Common myeloid progenitor, CD34-positive (primary cell): ENCODE results near the gene MCM10.
A peak's percentile ranks its signal among the peaks of the same experiment; 100 is the strongest.
"Not testable (repeated sequence)": the region's sequence is repeated elsewhere in the genome, so short reads cannot be mapped to it uniquely, and the experiment has no call there.

Source experiments
- CTCF ChIA-PET: fragments of 350-600 bp; sonication (Branson Sonifier 250); formaldehyde crosslinking; loops from one replicate; lab custom pipeline; 2021; ENCODE audit warnings: antibody characterized with exemption; lab: Charles Lee
- POLR2A ChIA-PET: fragments of 350-600 bp; sonication (Branson Sonifier 250); formaldehyde crosslinking; loops from one replicate; lab custom pipeline; 2021; ENCODE audit warnings: antibody characterized with exemption; lab: Charles Lee
- DNase-seq, 3 donors: peaks; one replicate each; pipeline versions ENCODE4 v3.0.0 to v3.0.0-alpha.2; 2013
- H3K27ac ChIP-seq, 2 experiments: 1 replicate in 1 of 2; 2 replicates in 1 of 2; pipeline ENCODE4 v1.7.0; 2013; ENCODE audit warnings: inconsistent platforms in 2 of 2, low read length in 2 of 2, mild to moderate bottlenecking in 2 of 2, low read depth in 1 of 2, moderate library complexity in 1 of 2; ENCODE audit not compliant: severe bottlenecking in 2 of 2, insufficient read depth in 1 of 2, poor library complexity in 1 of 2
- H3K27me3 ChIP-seq, 5 experiments: replicated peaks in 2 of 5; 1 replicate in 3 of 5; 2 replicates in 2 of 5; pipeline versions ENCODE4 v1.6.1 to v1.7.0; 2013; ENCODE audit warnings: low read length in 4 of 5, mild to moderate bottlenecking in 2 of 5, moderate library complexity in 2 of 5, inconsistent platforms in 1 of 5; ENCODE audit not compliant: insufficient read depth in 5 of 5, control insufficient read depth in 4 of 5
- H3K36me3 ChIP-seq, 4 experiments: 1 replicate in 2 of 4; 2 replicates in 2 of 4; pipeline versions ENCODE4 v1.6.1 to v1.7.0; 2013; ENCODE audit warnings: low read length in 3 of 4, control low read depth in 1 of 4, mild to moderate bottlenecking in 1 of 4; ENCODE audit not compliant: control insufficient read depth in 4 of 4, insufficient read depth in 4 of 4
- H3K4me1 ChIP-seq, 4 experiments: 1 replicate in 3 of 4; 2 replicates in 1 of 4; pipeline versions ENCODE4 v1.6.1 to v1.7.1; 2013; ENCODE audit warnings: low read length in 3 of 4, mild to moderate bottlenecking in 3 of 4, control low read depth in 1 of 4, inconsistent platforms in 1 of 4, moderate library complexity in 1 of 4; ENCODE audit not compliant: control insufficient read depth in 4 of 4, insufficient read depth in 4 of 4; ENCODE audit errors: control extremely low read depth in 1 of 4
- H3K4me3 ChIP-seq, 7 experiments: 1 replicate in 4 of 7; 2 replicates in 3 of 7; pipeline versions ENCODE4 v1.5.1 to v1.7.0; 2013; ENCODE audit warnings: mild to moderate bottlenecking in 7 of 7, low read length in 6 of 7, moderate library complexity in 6 of 7, inconsistent platforms in 2 of 7, low read depth in 2 of 7, control low read depth in 1 of 7; ENCODE audit not compliant: insufficient read depth in 4 of 7, control insufficient read depth in 1 of 7; ENCODE audit errors: extremely low read depth in 1 of 7
- H3K9me3 ChIP-seq, 5 experiments: 1 replicate in 4 of 5; 2 replicates in 1 of 5; pipeline versions ENCODE4 v1.6.1 to v1.7.1; 2013; ENCODE audit warnings: low read length in 4 of 5, mild to moderate bottlenecking in 2 of 5, inconsistent platforms in 1 of 5, low read depth in 1 of 5, moderate library complexity in 1 of 5; ENCODE audit not compliant: control insufficient read depth in 4 of 5, insufficient read depth in 2 of 5; ENCODE audit errors: control extremely low read depth in 1 of 5
- WGBS: methylation state at CpG from one replicate; pipeline ENCODE4 v1.1.5; 2013; ENCODE audit not compliant: insufficient coverage; 5-methylcytosine and 5-hydroxymethylcytosine counted together

Gene MCM10

GRCh38 chr10:13144814-13145213 lies 16.5 kb upstream of the MCM10 start:
- no peaks in the 10 kb centered on the region for H3K4me1 ChIP-seq
- DNase-seq = no peak
- H3K27me3 ChIP-seq = no peaks in the 10 kb centered on the region
- H3K4me3 ChIP-seq = no peak overlapping the region
- H3K9me3 ChIP-seq = peaks cover 0 to 12% (median 2%) of the 10 kb centered on the region in 5 experiments
- ChIA-PET POLR2A (no interaction called here), CTCF (no interaction called here)
- peaks cover 0 to 19% (median 2%) of the 10 kb centered on the region in 4 experiments for H3K36me3 ChIP-seq
- WGBS = 100% methylated on average over 2 of the region's 3 CpGs
- H3K27ac ChIP-seq = no peak overlapping the region

DNA sequence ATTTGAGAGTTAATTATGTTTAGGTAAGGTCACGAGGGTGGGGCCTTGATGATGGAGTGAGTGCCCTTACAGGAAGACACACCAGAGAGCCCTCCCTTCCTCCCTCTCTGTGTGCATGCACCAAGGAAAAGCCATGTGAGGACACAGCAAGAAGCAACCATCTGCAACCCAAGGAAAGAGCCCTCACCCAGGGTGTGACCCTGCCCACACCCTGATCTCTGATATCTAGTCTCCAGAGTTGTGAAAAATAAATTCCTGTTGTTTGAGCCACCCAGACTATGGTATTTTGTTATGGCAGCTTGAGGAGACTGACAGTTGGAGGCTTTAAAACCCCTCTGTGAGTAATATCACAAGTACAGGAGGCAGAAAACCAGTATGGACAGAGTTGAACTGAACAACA lies 15.0 kb upstream of the MCM10 start:
- POLR2A ChIA-PET = no interaction called here
- CTCF ChIA-PET = no interaction called here
- Histone ChIP-seq H3K4me1 (no peaks in the 10 kb centered on the region), H3K4me3 (no peak overlapping the region), H3K27me3 (no peaks in the 10 kb centered on the region), H3K9me3 (peaks cover 0 to 12% (median 2%) of the 10 kb centered on the region in 5 experiments), H3K36me3 (peaks cover 0 to 10% (median 2%) of the 10 kb centered on the region in 4 experiments), H3K27ac (no peak overlapping the region)
- no peak for DNase-seq
- no CpG with 5 or more reads among the region's 1 CpG for WGBS

GRCh38 chr10:13147161-13147560 lies 14.2 kb upstream of the MCM10 start:
- H3K4me1 ChIP-seq = no peaks in the 10 kb centered on the region
- no peaks in the 10 kb centered on the region for H3K27me3 ChIP-seq
- ChIA-PET POLR2A (no interaction called here), CTCF (no interaction called here)
- H3K4me3 ChIP-seq = no peak overlapping the region
- H3K9me3 ChIP-seq = peaks cover 0 to 12% (median 2%) of the 10 kb centered on the region in 5 experiments
- peaks cover 0 to 8% (median 2%) of the 10 kb centered on the region in 4 experiments for H3K36me3 ChIP-seq
- no peak overlapping the region for H3K27ac ChIP-seq
- no peak for DNase-seq

DNA sequence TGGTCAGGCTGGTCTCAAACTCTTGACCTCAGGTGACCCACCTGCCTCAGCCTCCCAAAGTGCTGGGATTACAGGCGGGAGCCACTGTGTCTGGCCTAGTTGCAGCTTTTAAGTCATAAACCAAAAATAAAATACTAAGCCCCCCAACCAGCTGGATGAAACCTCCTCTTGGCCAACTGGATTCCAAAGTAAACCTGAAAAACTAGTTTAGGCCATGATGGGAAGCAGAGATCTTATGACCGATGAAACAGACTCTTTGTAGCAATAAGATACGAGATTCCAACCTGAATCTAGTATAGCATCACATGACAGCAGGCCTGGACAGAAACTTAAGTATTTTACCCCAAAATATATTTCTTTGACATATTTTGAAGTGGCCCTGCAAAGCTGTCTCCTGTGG lies 9.1 kb upstream of the MCM10 start:
- ChIA-PET POLR2A (no interaction called here), CTCF (no interaction called here)
- Histone ChIP-seq H3K27me3 (no peaks in the 10 kb centered on the region), H3K4me1 (no peaks in the 10 kb centered on the region), H3K36me3 (no peaks in the 10 kb centered on the region), H3K27ac (no peak overlapping the region), H3K4me3 (no peak overlapping the region), H3K9me3 (no peaks in the 10 kb centered on the region)
- DNase-seq = no peak
- 94% methylated on average over 2 of the region's 3 CpGs for WGBS

GRCh38 chr10:13155860-13156259 lies 5.5 kb upstream of the MCM10 start:
- CTCF ChIA-PET, H3K27ac ChIP-seq, H3K4me1 ChIP-seq, H3K4me3 ChIP-seq, POLR2A ChIA-PET, H3K36me3 ChIP-seq, H3K9me3 ChIP-seq, DNase-seq, H3K27me3 ChIP-seq: not testable (repeated sequence)
- no CpG with 5 or more reads among the region's 4 CpGs for WGBS

DNA sequence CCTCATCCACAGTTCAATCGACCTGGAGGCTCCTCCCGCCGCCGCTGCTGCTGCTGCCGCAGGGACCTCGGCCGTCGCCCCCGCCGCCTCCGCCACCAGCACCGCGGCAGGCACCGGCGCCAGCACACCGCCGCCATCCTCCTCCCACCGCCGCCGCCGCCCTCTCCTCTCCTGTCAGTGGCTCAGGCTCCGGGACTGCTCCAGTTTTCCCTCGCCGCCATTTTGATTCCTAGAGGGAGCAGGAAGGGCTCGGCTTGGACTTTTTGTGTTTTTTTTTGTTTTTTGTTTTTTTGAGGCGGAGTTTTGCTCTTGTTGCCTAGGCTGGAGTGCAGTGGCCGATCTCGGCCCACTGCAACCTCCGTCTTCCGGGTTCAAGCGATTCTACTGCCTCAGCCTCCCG lies 3.0 kb upstream of the MCM10 start:
- no peaks in the 10 kb centered on the region for H3K9me3 ChIP-seq
- H3K36me3 ChIP-seq = no peaks in the 10 kb centered on the region
- H3K27ac ChIP-seq = no peak overlapping the region
- no peaks in the 10 kb centered on the region for H3K27me3 ChIP-seq
- ChIA-PET CTCF (no interaction called here), POLR2A (interaction anchor here (0.7 kb wide), 1 partner anchor 144 kb away, joined by 3 read pairs; no protein-coding TSS in a partner anchor)
- peak in 2 of 3 donors; percentile 9 to 26 for DNase-seq
- 58% methylated on average over 13 of the region's 32 CpGs for WGBS
- H3K4me1 ChIP-seq = peaks cover 7 to 19% (median 13%) of the 10 kb centered on the region in 4 experiments
- H3K4me3 ChIP-seq = peak overlapping the region in 5 of 7 experiments; percentile 35 to 74 (median 53)

DNA sequence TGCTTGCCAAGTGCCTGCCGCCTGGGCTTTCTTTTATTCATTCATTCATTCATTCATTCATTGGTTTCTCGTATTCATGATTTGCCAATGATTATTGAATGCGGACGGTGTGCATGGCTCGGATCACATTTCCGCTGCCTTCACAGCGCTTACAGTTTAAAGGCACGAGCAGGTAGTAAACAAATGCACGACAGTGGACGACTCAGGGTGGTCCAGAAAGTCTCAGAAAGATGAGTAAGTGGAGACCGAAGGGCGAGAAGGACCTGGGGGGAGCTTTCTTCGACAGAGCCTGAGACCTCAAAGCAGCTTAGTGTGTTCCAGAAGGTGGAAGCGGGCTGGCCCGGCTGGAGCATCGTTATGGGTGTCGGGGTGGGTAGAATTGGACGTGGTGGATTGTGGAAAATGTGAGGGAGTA lies 506 bp downstream of the MCM10 start:
- H3K9me3 ChIP-seq = no peaks in the 10 kb centered on the region
- POLR2A ChIA-PET = interaction anchor here (1.2 kb wide), 1 partner anchor 140 kb away, joined by 3 read pairs; no protein-coding TSS in a partner anchor
- no peaks in the 10 kb centered on the region for H3K27me3 ChIP-seq
- DNase-seq = peak in 1 of 3 donors; percentile 17
- peak overlapping the region; percentile 51 to 88 (median 77) for H3K4me3 ChIP-seq
- H3K27ac ChIP-seq = no peak overlapping the region
- H3K4me1 ChIP-seq = peaks cover 7 to 22% (median 13%) of the 10 kb centered on the region in 4 experiments
- CTCF ChIA-PET = interaction anchor here (0.9 to 2.2 kb wide), 7 partner anchors 9 to 140 kb away, joined by 3 to 9 read pairs (median 4); partner anchors contain the start of gene OPTN
- 7% methylated on average over 17 of the region's 18 CpGs for WGBS
- H3K36me3 ChIP-seq = peaks cover 0 to 12% (median 0%) of the 10 kb centered on the region in 4 experiments
